B cell (primary cell): ENCODE results near the gene TEDC2.

Source experiments
- CTCF ChIP-seq: fragments of 200-600 bp; IDR thresholded peaks from one replicate; pipeline ENCODE4 v1.8.0; 2022; ENCODE audit warnings: antibody characterized with exemption, mild to moderate bottlenecking
- EZH2 ChIP-seq: IDR thresholded peaks from 2 replicates; pipeline ENCODE4 v1.6.1; 2012; ENCODE audit warnings: borderline replicate concordance, low read depth, mild to moderate bottlenecking, moderate library complexity, low read length; ENCODE audit not compliant: insufficient read depth, poor library complexity, severe bottlenecking

GRCh38 chr16:2450975-2451381 lies 8.9 kb upstream of the TEDC2 start:
- no peak for TF ChIP-seq CTCF
- TF ChIP-seq EZH2 = no peak
